Neural cell (in vitro differentiated cells): Measurements from ENCODE around the gene SRC. TPM values are rescaled to one million over a fixed set of nuclear protein-coding genes. Genes with fewer than 3 reads are reported as not detected.

ENCODE experiments used
- H2AFZ ChIP-seq: fragments of 200-600, 300-800 bp; sonication (generic), shearing (Covaris generic); 2 replicates; pipeline ENCODE4 v1.6.0; 2014; ENCODE audit warnings: low read depth, mild to moderate bottlenecking, antibody characterized with exemption, low read length, moderate library complexity
- H3F3A ChIP-seq: fragments of 200-600 bp; shearing (Covaris generic); 2 replicates; pipeline ENCODE4 v1.6.1; 2016; ENCODE audit warnings: mild to moderate bottlenecking, moderate library complexity, mixed read lengths, antibody characterized with exemption, low read length; ENCODE audit not compliant: insufficient read depth, poor library complexity, severe bottlenecking
- H3K27ac ChIP-seq: fragments of 200-600, 300-800 bp; sonication (generic), shearing (Covaris generic); 2 replicates; pipeline ENCODE4 v1.5.1; 2014; ENCODE audit warnings: mild to moderate bottlenecking, low read length, moderate library complexity
- H3K27me3 ChIP-seq: fragments of 300-800, 200-600 bp; sonication (generic), shearing (Covaris generic); 2 replicates; pipeline ENCODE4 v1.6.0; 2014; ENCODE audit warnings: mild to moderate bottlenecking, low read depth, low read length, moderate library complexity; ENCODE audit not compliant: insufficient read depth
- H3K36me3 ChIP-seq: fragments of 300-800, 200-600 bp; sonication (generic), shearing (Covaris generic); 2 replicates; pipeline ENCODE4 v1.5.1; 2014; ENCODE audit warnings: mild to moderate bottlenecking, antibody characterized with exemption, low read length, moderate library complexity; ENCODE audit not compliant: insufficient read depth
- H3K4me2 ChIP-seq: fragments of 300-800, 200-600 bp; sonication (generic), shearing (Covaris generic); 2 replicates; pipeline ENCODE4 v1.6.0; 2014; ENCODE audit warnings: mild to moderate bottlenecking, low read length
- H3K4me3 ChIP-seq: fragments of 300-800, 200-600 bp; sonication (generic), shearing (Covaris generic); 2 replicates; pipeline ENCODE4 v1.5.1; 2014; ENCODE audit warnings: mild to moderate bottlenecking, low read length, moderate library complexity
- H3K79me2 ChIP-seq: fragments of 200-600 bp; shearing (Covaris generic); replicated peaks from 2 replicates; pipeline ENCODE4 v1.6.0; 2014; ENCODE audit warnings: mild to moderate bottlenecking, low read length, moderate library complexity; ENCODE audit not compliant: insufficient read depth
- H3K9ac ChIP-seq: fragments of 300-800, 200-600 bp; sonication (generic), shearing (Covaris generic); 2 replicates; pipeline ENCODE4 v1.6.1; 2016; ENCODE audit warnings: mild to moderate bottlenecking, low read length, mixed read lengths
- H3K9me2 ChIP-seq: fragments of 200-600 bp; shearing (Covaris generic); 2 replicates; pipeline ENCODE4 v1.6.1; 2016; ENCODE audit warnings: mild to moderate bottlenecking, low read length, mixed read lengths; ENCODE audit not compliant: insufficient read depth
- H3K9me3 ChIP-seq: fragments of 200-600, 300-800 bp; sonication (generic), shearing (Covaris generic); 2 replicates; pipeline ENCODE4 v1.6.1; 2016; ENCODE audit warnings: mild to moderate bottlenecking, mixed run types, low read length, moderate library complexity, mixed read lengths
- H4K20me1 ChIP-seq: fragments of 200-600 bp; shearing (Covaris generic); 2 replicates; pipeline ENCODE4 v1.6.1; 2016; ENCODE audit warnings: mild to moderate bottlenecking, mixed run types; ENCODE audit not compliant: insufficient read depth
- CTCF ChIP-seq: fragments of 450-650 bp; IDR thresholded peaks from 2 replicates; pipeline ENCODE4 v1.5.1; 2014; ENCODE audit warnings: antibody characterized with exemption, mild to moderate bottlenecking, moderate library complexity; ENCODE audit not compliant: poor library complexity, severe bottlenecking
- EP300 ChIP-seq: fragments of 450-650 bp; conservative IDR thresholded peaks from 2 replicates; pipeline ENCODE4 v1.6.1; 2014; ENCODE audit warnings: antibody characterized with exemption, mild to moderate bottlenecking, moderate library complexity; ENCODE audit not compliant: poor library complexity, severe bottlenecking
- EZH2 ChIP-seq: fragments of 200-600, 300-800 bp; shearing (Covaris generic), sonication (generic); IDR thresholded peaks from 2 replicates; pipeline ENCODE4 v1.6.1; 2014; ENCODE audit warnings: antibody characterized with exemption, low read length, borderline replicate concordance, mild to moderate bottlenecking; ENCODE audit not compliant: insufficient read depth, poor library complexity, severe bottlenecking
- MXI1 ChIP-seq: fragments of 450-650 bp; conservative IDR thresholded peaks from 2 replicates; pipeline ENCODE4 v1.6.1; 2014; ENCODE audit warnings: antibody characterized with exemption, mild to moderate bottlenecking; ENCODE audit not compliant: poor library complexity, severe bottlenecking
- POLR2AphosphoS5 ChIP-seq: IDR thresholded peaks from 2 replicates; pipeline ENCODE4 v1.6.1; 2012
- RAD21 ChIP-seq: fragments of 450-650 bp; conservative IDR thresholded peaks from 2 replicates; pipeline ENCODE4 v1.6.1; 2014; ENCODE audit warnings: antibody characterized with exemption, mild to moderate bottlenecking, moderate library complexity
- REST ChIP-seq: IDR thresholded peaks from 2 replicates; pipeline ENCODE4 v1.6.1; 2012; ENCODE audit warnings: borderline replicate concordance
- SMC3 ChIP-seq: fragments of 450-650 bp; conservative IDR thresholded peaks from 2 replicates; pipeline ENCODE4 v1.6.1; 2014; ENCODE audit warnings: antibody characterized with exemption, mild to moderate bottlenecking, moderate library complexity; ENCODE audit not compliant: poor library complexity
- TAF1 ChIP-seq: IDR thresholded peaks from 2 replicates; pipeline ENCODE4 v1.6.1; 2012; ENCODE audit warnings: low read depth
- polyA plus RNA-seq: library from polyadenylated mRNA; depleted of rRNA; stranded (reverse); fragments of >200 nt; gene quantifications from 2 replicates; pipeline ENCODE4 v1.2.3, GENCODE V29; 2014

Gene SRC
- polyA plus RNA-seq, 1 donor from 2014 or later, result 39.0 TPM

GRCh38 chr20:37305079-37305478 lies 40.9 kb upstream of the SRC start (continued):
- no peak for TF ChIP-seq SMC3

- no peak for TF ChIP-seq RAD21
- no peak for TF ChIP-seq TAF1
- no peak for TF ChIP-seq MXI1
- no peak for TF ChIP-seq POLR2AphosphoS5
- no peak for TF ChIP-seq EZH2
- no peak for TF ChIP-seq REST
- H3K9me3 ChIP-seq, result no peaks in the 10 kb centered on the region
- H3K27me3 ChIP-seq, result no peaks in the 10 kb centered on the region
- H3K36me3 ChIP-seq, result peaks cover 14% of the 10 kb centered on the region
- H3K4me3 ChIP-seq, result no peak overlapping the region
- H3K9ac ChIP-seq, result no peak overlapping the region
- H2AFZ ChIP-seq, result no peak overlapping the region
- H4K20me1 ChIP-seq, result no peaks in the 10 kb centered on the region
- no peaks in the 10 kb centered on the region for H3K9me2 ChIP-seq
- H3K4me2 ChIP-seq, result no peak overlapping the region
- no peaks in the 10 kb centered on the region for H3K79me2 ChIP-seq
- no peaks in the 10 kb centered on the region for H3F3A ChIP-seq
- no peak overlapping the region for H3K27ac ChIP-seq
Observed at GRCh38 chr20:37305839-37306238, 40.1 kb upstream of the SRC start.

- no peak overlapping the region for H3K9ac ChIP-seq
- no peaks in the 10 kb centered on the region for H3K79me2 ChIP-seq
- no peak overlapping the region for H2AFZ ChIP-seq
- H3K9me2 ChIP-seq, result no peaks in the 10 kb centered on the region
- H3K9me3 ChIP-seq, result no peaks in the 10 kb centered on the region
- no peak overlapping the region for H3K27ac ChIP-seq
- H3F3A ChIP-seq, result no peaks in the 10 kb centered on the region
- no peak overlapping the region for H3K4me3 ChIP-seq
- no peaks in the 10 kb centered on the region for H3K27me3 ChIP-seq
- TF ChIP-seq POLR2AphosphoS5 (no peak), EZH2 (no peak), TAF1 (no peak), EP300 (no peak), REST (no peak), SMC3 (no peak), MXI1 (no peak), RAD21 (no peak), CTCF (no peak)
- no peak overlapping the region for H3K4me2 ChIP-seq
- H3K36me3 ChIP-seq, result no peaks in the 10 kb centered on the region
- H4K20me1 ChIP-seq, result no peaks in the 10 kb centered on the region
Observed at GRCh38 chr20:37308086-37309050, 37.6 kb upstream of the SRC start.
